Measurements from ENCODE around the gene PHF1. TPM values are rescaled to one million over a fixed set of nuclear protein-coding genes. Genes with fewer than 3 reads are reported as not detected.

Gene PHF1
- 24.5 and 29.9 TPM in 2 replicates for total RNA-seq

DNA sequence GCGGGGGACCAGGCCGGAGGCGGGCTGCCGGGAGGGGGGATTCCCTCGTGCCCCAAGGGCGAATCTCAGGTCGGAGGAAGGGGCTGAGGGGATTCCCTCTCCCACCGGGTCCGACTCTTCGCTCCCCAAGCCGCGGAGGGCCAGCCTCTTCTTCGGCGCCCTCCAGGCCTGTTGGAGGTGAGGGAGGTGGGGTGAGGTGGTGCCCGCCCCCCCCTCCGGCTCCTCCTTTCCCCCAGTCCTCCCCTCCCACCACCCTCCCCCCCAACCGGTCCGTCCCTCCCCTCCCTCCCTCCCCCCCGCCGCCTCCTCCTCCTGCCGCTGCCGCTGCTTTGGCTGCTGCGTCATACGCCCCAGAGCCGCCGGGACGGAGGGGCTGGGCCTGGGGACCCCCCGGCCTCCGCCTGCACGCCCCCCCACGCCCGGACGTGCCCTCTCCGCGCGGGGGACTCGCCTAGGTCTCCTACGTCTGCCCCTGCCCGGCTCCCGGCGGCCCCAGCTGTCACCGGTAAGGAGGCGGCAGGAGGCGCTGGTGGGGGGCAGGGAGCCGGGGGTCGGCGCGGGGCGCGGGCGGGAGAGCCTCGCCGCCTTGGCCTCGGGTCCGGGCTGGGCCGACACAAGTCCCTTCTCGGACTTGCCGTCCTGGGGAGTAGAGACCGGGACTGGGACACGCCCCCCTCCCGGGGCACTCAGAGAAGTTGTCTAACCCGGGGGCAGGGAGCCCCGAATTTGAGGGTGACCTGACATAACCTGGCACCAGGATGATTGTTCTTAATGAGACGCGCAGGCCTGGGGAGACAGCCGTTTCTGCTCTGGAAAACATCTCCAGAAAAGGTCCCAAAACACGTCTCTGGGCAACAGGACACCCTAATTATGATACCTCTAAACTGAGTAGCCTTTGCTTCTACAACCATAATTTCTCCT, at the start of gene PHF1:
Gene PHF1, plus strand, starts transcription at position 304 of the 921 bp plus-strand sequence. CDS start 1,250 bp downstream, outside the sequence.

DNA sequence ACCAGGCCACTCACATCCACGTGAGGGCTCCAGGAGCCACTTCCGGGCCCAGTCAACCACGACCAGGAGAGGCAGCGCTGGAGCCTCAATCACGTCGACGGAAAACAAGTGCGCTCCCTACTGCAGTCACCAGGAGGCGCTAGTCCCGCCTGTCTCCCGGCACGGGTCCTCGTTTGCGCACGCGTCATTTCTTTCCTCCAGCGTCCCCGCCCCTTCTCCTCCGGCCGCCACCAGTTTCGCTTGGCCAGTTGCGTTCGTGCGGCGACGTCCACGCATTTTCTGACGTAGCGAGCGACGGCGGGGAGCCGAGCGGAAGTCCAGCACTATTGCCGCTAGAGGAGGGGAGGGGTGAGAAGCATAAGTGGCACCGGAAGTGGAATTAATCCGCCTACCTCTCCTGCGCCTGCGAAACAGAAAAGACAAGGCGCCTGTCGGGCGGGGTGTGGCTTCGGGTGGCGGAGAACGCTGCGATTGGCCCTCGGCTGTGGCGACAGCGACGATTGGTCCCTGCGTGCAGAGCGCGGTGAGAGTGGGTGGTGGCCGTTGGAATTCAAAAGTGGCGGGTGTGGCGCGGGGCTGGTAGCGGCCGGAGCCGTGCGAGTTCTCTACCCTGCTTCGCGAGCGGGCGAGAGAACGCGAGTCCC, 19.4 kb upstream of the PHF1 start, which contains the start of gene KIFC1:
Gene KIFC1, plus strand, starts transcription at position 546 of the 644 bp plus-strand sequence. CDS start 163 bp downstream, outside the sequence.

DNA sequence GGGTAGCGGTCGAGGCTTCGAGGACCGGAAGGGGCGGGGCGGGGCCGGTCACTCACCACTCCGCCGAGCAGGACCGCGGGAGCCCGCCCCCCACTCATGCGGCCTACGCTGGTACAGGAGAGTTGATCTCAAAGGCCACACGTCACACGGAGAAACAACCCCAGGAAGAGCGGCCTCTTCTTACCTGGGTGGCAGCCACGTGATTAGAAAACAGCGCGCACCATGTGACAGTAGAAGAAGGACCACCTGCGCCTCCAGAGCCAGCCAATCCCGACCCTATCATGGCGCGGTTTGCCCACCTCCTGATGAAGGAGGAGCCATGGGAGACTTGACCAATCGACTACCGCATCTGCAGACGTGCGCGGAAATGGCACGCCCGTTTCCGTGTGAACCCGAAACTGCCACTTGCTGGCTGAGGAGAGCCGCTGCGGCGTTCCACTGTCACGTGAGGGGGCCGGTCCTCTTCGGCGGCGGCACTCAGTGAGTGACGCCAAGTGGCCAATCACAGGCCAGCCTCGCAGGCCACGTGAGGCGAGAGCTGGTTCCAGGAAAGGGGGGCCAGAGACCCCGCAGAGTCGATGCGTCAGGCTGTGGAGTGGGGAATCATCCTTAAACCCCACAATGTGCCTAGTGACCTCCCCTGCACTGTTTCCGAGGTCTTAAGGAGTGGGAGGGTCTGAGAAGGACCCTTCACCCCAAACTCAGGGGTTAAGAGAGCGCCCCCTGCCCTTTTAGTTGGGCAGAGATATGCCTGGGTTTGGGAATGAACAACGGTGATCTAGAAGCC, 7.3 kb downstream of the PHF1 start, which contains the start of gene CUTA:
Gene CUTA, minus strand, starts transcription at position 205 of the 787 bp plus-strand sequence. Its CDS starts 107 bp downstream, at position 98.

DNA sequence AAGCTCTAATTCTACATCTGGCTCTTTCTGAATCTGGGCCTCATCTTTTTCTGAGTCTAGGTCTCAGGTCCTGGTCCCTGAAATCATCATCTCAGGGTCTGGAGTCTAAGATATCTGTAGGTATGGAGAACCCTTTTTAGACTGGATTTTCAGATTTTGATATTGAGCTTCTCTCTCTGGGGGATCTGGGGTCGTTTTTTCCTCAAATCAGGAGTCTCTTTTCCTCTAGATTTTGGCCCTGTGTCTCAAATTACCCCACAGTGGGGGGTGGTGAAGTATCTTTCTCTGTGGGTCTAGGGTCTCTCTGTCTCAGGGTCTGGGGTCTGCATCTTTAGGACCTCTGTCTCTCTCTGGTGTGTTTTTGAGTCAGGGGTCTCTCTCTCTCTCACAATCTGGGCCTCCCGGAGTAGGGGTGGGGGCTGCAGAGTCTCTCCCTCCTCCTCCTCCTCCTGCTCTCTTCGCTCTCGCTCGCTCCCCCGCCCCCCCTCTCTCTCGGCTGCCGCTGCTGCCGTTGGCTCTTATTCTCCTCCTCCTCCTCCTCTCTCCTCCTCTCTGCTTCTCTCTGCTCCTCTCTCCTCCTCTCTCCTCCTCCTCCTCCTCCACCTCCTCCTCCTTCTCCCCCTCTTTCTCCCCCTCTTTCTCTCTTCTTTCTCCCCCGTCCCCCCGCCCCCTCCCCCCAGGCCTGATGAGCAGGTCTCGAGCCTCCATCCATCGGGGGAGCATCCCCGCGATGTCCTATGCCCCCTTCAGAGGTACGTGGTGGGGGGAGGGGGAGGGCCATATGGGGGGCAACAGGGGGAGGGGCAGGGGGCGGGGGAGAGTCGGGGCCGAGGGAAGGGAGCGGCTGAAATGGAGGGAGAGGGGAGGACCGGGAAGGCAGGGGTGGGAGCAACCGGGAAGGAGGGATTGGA, 9.0 kb downstream of the PHF1 start, which contains the start of gene SYNGAP1:
Gene SYNGAP1, plus strand, starts transcription at position 486 of the 911 bp plus-strand sequence. Its CDS starts 200 bp downstream, at position 686.

DNA sequence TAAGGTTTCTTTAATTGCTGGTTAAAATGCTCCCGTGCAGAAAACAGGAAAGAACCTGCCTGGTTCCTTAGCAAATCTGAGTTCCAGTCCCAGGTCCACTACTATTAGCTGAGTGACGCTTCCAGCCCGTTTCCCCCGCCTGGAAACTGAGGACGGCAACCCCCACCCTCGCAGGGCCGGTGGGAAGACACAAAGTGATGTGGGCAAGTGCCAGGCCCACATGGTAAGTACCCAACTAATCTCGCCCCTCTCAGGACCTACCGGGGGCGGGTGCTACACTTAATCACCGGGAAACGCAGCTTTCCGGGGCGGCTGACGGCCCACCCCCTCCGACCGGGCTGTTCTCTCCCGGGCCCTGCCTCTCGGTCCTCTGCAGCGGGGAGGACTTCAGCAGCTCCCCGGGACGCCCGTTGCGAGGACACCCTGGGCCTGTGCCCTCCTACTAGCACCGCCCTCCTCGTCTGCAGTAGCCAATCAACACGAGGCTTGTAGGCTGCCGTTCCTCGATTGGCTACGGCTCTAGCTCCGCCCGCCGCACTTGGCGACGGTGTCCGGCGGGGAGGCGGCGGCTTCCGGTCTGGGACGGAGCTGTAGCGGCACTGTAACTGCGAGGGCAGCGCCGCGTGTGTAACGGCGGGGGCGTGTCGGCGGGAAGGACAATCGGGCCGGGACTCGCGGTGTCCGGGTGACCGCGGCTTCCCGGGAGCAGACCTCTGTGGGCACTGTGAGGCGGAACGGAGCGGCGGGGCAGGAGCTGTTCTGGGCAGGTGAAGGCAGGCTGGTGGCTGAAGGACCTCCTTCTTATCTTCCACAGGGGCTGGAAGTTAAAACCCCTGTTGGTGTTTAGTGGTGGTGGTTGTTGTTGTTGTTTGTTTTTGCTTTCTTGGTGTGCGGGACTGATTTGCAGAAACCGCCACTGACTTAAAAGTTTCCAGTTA, 43.5 kb downstream of the PHF1 start, which contains the start of gene ZBTB9:
Gene ZBTB9, plus strand, starts transcription at position 568 of the 938 bp plus-strand sequence. CDS start 525 bp downstream, outside the sequence.

Other genes starting within 250 kb of the PHF1 start
- gene COL11A2, start 218.5 kb upstream of the PHF1 start, total RNA-seq: under 0.01 and 0.09 TPM in 2 replicates
- gene RXRB, start 210.3 kb upstream of the PHF1 start, total RNA-seq: 20.3 and 20.7 TPM in 2 replicates
- 97.4 and 161 TPM in 2 replicates for gene SLC39A7, start 210.1 kb upstream of the PHF1 start, total RNA-seq
- 5.7 and 9.1 TPM in 2 replicates for gene HSD17B8, start 206.4 kb upstream of the PHF1 start, total RNA-seq
- gene RING1, start 202.5 kb upstream of the PHF1 start, total RNA-seq: 12.3 and 12.8 TPM in 2 replicates
- gene VPS52, start 139.1 kb upstream of the PHF1 start, total RNA-seq: 34.2 and 34.8 TPM in 2 replicates
- gene RPS18, start 138.9 kb upstream of the PHF1 start, total RNA-seq: 5,390 and 8,802 TPM in 2 replicates
- gene B3GALT4, start 133.9 kb upstream of the PHF1 start, total RNA-seq: 1.7 and 2.3 TPM in 2 replicates
- gene WDR46, start 121.8 kb upstream of the PHF1 start, total RNA-seq: 58.0 and 63.1 TPM in 2 replicates
- gene PFDN6, start 121.4 kb upstream of the PHF1 start, total RNA-seq: 20.3 and 43.9 TPM in 2 replicates
- 20.2 and 22.2 TPM in 2 replicates for gene RGL2, start 112.1 kb upstream of the PHF1 start, total RNA-seq
- 62.6 and 65.8 TPM in 2 replicates for gene TAPBP, start 96.9 kb upstream of the PHF1 start, total RNA-seq
- 18.5 and 19.1 TPM in 2 replicates for gene ZBTB22, start 93.3 kb upstream of the PHF1 start, total RNA-seq
- gene DAXX, start 88.1 kb upstream of the PHF1 start, total RNA-seq: 25.2 and 26.2 TPM in 2 replicates
- gene KIFC1, start 19.2 kb upstream of the PHF1 start, total RNA-seq: 0.47 and 1.3 TPM in 2 replicates
- gene CUTA, start 7.1 kb downstream of the PHF1 start, total RNA-seq: 174 and 180 TPM in 2 replicates
- gene SYNGAP1, start 9.1 kb downstream of the PHF1 start, total RNA-seq: 2.6 and 6.2 TPM in 2 replicates
- 1.4 and 4.1 TPM in 2 replicates for gene ZBTB9, start 43.6 kb downstream of the PHF1 start, total RNA-seq
- gene BAK1, start 169.3 kb downstream of the PHF1 start, total RNA-seq: 5.9 and 14.5 TPM in 2 replicates
- gene ITPR3, start 210.3 kb downstream of the PHF1 start, total RNA-seq: 15.9 and 27.5 TPM in 2 replicates

All from pericardium fibroblast (primary cell).